ENCODE data around the gene PLXNC1.

Gene PLXNC1

DNA sequence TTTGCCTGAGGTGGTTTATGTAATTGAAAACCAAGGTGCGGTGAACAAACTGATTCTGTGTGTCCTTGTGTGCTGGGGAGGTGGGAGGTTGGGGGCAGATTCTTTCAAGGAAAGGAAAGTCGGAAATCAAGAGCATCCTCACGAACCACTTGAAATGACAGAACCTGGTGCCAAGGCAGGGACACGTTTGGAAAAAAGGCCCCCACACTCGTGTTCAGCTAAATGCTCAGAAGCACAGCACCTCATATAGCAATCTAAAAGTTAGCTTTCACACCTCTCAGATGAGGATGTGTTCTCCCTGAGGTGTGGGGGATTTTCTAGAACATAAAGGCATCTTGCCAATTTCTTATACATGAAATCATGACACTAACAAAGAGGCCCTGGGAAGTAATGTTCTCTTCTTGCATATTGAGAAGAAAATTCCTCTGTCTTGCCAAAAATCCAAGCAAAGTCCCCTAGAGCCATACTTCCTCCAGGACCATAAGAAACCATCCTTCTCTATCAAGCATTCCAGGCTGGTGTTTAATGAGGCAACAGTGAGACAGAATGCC lies 119.6 kb downstream of the PLXNC1 start:
- no peak for DNase-seq

GRCh38 chr12:94269316-94269999 lies 121.1 kb downstream of the PLXNC1 start:
- DNase-seq = no peak

- DNase-seq = no peak
Measured at GRCh38 chr12:94271351-94271750, 123.0 kb downstream of the PLXNC1 start.

DNA sequence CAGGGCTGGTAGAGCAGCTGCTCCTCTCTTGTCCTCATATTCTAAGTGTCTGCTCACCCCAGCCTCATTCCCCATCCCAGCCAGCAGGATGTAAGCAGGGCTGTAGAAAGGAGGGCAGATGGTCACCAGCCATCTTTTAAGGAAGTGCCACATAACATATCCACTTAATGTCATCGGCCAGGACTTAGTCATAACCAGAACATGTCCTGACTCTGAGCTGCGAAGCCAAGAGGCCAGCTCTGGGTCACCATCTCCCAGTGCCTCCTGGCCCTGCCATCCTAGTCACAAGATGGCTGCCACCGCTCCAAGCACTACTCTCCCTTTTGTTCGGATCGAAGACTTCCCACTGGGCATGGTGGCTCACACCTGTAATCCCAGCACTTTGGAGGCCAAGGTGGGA lies 123.9 kb downstream of the PLXNC1 start:
- DNase-seq = no peak

GRCh38 chr12:94273272-94273671 lies 124.9 kb downstream of the PLXNC1 start:
- no peak for DNase-seq

GRCh38 chr12:94276725-94277124 lies 128.3 kb downstream of the PLXNC1 start:
- DNase-seq = no peak

- no peak for DNase-seq
Measured at GRCh38 chr12:94277426-94278000, 129.1 kb downstream of the PLXNC1 start.

GRCh38 chr12:94280063-94280462 lies 131.7 kb downstream of the PLXNC1 start:
- DNase-seq = no peak

DNA sequence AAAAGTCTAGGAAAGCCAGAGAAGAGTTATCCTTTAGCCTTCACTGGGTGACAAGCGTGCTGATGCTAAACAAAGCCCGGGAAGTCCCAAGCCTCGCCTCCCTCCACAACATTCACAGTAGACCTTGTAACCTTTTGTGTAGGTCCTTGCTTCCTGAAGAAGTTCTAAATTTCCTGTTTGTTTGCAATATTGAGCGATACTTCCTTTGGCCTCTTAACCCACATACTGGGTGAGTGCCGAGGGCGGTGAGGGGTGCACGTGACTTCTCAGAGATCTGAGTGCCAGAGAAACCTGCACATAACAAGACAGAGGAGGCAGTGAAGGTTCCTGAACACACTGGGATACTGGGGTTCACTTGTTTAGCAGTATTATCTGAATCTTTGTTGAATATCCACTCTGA lies 134.3 kb downstream of the PLXNC1 start:
- DNase-seq = peak; percentile 58

- DNase-seq = no peak
Measured at GRCh38 chr12:94284046-94284445, 135.7 kb downstream of the PLXNC1 start.

- no peak for DNase-seq
Measured at GRCh38 chr12:94284859-94285258, 136.5 kb downstream of the PLXNC1 start.

DNA sequence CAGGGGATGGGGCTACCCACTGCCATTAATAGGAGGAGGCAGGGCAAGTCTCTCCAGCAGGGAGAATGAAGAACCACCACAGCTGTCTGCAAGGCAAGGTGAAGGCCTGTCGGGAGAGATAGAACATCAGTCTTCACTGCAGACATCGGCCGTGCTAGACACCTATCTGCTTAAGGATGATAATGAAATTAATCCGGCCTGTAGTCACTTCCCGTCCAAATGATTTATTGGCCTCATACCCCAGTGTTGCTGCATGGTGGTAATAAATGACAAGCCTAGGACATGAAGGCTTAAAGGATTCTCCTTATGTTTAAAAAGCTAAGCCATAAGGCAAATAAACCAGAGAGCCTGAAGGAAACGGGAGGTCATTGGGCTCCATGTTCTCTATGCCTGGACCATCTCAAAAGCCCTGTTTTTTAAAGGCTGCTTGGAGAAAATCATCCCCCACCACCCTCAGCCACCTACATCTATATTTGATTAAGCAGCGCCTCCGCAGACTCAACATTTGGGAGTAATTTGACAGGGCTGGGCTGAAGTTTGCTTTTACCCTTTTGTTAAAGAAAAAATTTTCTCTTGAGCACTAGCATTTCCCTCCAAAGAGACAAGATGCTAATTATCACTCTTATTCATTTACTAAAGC lies 137.7 kb downstream of the PLXNC1 start:
- no peak for DNase-seq

GRCh38 chr12:94286583-94287244 lies 138.3 kb downstream of the PLXNC1 start:
- no peak for DNase-seq

DNA sequence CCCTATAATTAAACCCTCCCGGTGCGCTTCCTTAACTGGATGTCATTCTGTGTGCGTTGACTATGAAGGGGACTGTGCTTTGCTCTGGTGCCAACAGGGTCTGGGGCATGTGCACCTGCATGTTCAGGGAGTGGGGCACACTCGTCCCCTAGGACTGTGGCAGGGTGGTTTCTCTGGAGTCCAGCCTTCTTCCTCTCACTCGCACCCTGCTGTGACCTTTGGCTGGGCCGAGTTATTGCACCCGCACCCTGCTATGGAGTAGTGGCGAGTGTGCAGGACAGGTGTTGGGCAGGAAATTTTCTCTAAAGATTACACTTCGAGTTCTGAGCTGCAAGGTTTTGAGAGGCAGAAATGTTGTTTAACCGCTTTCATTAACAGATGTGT lies 138.9 kb downstream of the PLXNC1 start:
- DNase-seq = no peak

- DNase-seq = no peak
Measured at GRCh38 chr12:94289461-94290312, 141.3 kb downstream of the PLXNC1 start.

DNA sequence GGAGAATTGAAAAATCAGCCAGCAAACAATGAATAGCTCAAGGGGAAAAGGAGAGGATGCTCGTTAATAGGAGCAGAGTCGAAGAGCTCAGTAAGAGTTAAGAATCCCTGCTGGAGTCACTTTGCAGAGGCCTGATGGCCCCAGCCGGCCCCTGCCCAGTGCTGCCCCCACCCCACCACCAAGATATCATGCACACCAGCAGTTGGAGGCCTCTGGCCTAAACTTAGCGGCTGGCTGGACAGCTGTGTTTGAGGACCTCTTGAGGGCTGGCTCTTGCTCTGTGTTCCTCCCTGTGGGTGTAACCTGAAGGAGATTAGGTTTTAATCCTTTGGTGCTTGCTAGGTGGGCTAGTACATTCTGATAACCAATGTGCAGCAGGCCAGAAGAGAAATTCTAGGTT lies 142.0 kb downstream of the PLXNC1 start:
- no peak for DNase-seq

- DNase-seq = no peak
Measured at GRCh38 chr12:94297096-94297699, 148.8 kb downstream of the PLXNC1 start.

DNA sequence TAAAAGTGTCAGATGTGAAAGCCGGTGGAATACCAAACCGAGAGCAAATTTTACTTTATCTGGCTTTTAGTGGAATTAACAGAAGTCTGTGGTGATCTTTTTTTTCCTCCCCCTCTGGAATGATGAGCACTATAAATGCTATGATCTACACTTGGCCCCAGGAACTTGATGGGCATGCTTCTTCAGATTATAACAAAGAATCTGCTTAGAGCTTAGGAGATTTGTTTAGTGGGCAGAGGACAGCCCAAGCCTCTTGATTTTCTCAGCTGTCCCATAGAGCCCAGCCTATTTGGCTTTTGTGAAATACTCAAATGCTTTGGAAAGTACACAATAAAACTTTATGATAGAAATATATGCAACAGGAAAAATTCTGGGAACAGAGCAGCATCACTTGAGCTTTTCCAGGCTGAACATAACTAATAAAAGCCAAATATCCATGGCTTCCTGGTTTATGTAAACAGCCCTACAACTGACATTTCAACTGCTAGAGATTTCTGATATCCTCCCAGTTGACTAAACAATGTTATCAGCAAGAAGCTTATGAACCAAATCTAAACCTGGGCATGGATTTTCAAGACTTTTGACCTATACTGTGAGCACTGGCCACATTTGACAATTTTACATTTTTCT lies 149.6 kb downstream of the PLXNC1 start:
- no peak for DNase-seq

GRCh38 chr12:94299846-94300245 lies 151.5 kb downstream of the PLXNC1 start:
- DNase-seq = no peak

DNA sequence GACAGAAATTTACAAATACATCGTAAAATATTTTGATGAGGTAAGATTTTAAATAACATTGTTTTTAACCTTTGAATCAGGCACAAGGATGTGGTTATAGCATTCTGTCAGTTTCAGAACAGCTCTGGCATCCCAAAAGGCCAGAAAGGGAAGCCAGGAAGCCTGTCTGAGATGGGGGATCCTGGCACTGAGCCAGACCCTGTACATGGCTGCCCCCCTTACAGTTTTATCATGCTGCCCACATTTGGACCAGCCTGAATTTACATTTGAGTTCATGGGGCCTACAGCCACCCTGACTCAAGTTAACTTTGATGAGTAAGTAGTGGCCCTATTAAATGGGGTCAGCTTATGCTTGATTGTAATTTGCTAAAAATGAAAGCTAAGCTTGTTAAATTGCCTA lies 155.6 kb downstream of the PLXNC1 start:
- DNase-seq = no peak

DNA sequence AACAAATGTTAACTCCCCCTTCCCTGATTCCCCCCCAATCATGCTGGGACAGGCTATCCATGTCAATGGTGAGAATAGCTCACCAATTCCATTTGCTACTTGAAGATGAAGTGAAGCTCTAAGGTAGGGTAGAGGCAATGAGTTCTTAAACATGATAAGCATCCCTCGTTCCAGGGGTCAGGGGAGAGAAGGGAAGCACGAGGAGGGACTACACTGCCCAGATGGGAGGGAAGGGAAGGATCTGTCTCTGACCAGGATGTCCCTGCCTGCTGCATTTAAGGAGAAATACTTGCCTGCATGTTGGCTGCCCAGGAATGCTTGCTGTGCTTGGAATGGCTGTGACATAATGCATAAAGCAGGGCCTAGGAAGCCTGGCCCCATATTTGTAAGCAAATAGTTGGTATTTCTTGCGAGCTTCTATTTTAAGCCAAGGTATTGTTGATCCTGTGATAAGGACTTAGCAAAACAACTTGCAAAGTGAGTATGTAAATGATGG lies 156.2 kb downstream of the PLXNC1 start:
- no peak for DNase-seq
